NCI-H2029 treated with DMSO at 0.1 percent for 48 hours (cell line): ENCODE measurements around the gene DLEC1.
"Not testable (repeated sequence)": the region's sequence is repeated elsewhere in the genome, so short reads cannot be mapped to it uniquely, and the experiment has no call there.

Experiments used
- DNase-seq: peaks from one replicate; lab custom pipeline; 2025; lab: John Stamatoyannopoulos, UW

The DLEC1 gene

GRCh38 chr3:38018296-38019266 is 20.4 kb upstream of the DLEC1 start:
- DNase-seq = no peak

GRCh38 chr3:38019658-38020341 is 19.2 kb upstream of the DLEC1 start:
- no peak for DNase-seq

GRCh38 chr3:38020342-38020726 is 18.7 kb upstream of the DLEC1 start:
- no peak for DNase-seq

- DNase-seq = no peak
Observed at GRCh38 chr3:38021196-38021595, 17.8 kb upstream of the DLEC1 start.

- DNase-seq = no peak
Observed at GRCh38 chr3:38022301-38022700, 16.7 kb upstream of the DLEC1 start.

GRCh38 chr3:38022896-38023709 is 15.9 kb upstream of the DLEC1 start:
- no peak for DNase-seq

GRCh38 chr3:38026856-38027255 is 12.2 kb upstream of the DLEC1 start:
- DNase-seq = no peak

- DNase-seq = no peak
Observed at GRCh38 chr3:38027466-38028465, 11.2 kb upstream of the DLEC1 start.

GRCh38 chr3:38028621-38029361 is 10.2 kb upstream of the DLEC1 start:
- DNase-seq = no peak

- DNase-seq = no peak
Observed at GRCh38 chr3:38029400-38030125, 9.4 kb upstream of the DLEC1 start, which contains the start of gene PLCD1. Gene PLCD1, minus strand, starts transcription at chr3:38029642. Its CDS starts 103 bp downstream, at chr3:38029539.

GRCh38 chr3:38030126-38031021 is 8.6 kb upstream of the DLEC1 start:
- no peak for DNase-seq

- DNase-seq = no peak
Observed at GRCh38 chr3:38031022-38031994, 7.7 kb upstream of the DLEC1 start.

- no peak for DNase-seq
Observed at GRCh38 chr3:38032328-38032865, 6.6 kb upstream of the DLEC1 start.

- not testable (repeated sequence) for DNase-seq
Observed at GRCh38 chr3:38033586-38033985, 5.4 kb upstream of the DLEC1 start.

GRCh38 chr3:38034335-38034734 is 4.7 kb upstream of the DLEC1 start:
- not testable (repeated sequence) for DNase-seq

GRCh38 chr3:38036286-38036685 is 2.7 kb upstream of the DLEC1 start:
- no peak for DNase-seq

- no peak for DNase-seq
Observed at GRCh38 chr3:38036906-38037305, 2.1 kb upstream of the DLEC1 start.
